Immature natural killer cell (primary cell): ENCODE measurements around the gene DFFB. TPM values are rescaled to one million over a fixed set of nuclear protein-coding genes. Genes with fewer than 3 reads are reported as not detected.
"Not testable (repeated sequence)": the region's sequence is repeated elsewhere in the genome, so short reads cannot be mapped to it uniquely, and the experiment has no call there.

Experiments used
- DNase-seq, 3 donors: peaks; one replicate each; pipeline ENCODE4 v3.0.0; 2022; ENCODE audit warnings: mixed read lengths in 1 of 3
- H3K27ac Mint-ChIP-seq, 6 donors: one replicate each; pipeline ENCODE4 v1.8.0; 2020; ENCODE audit warnings: mixed read lengths in 6 of 6, mild to moderate bottlenecking in 5 of 6, inconsistent platforms in 4 of 6, moderate library complexity in 3 of 6
- H3K27me3 Mint-ChIP-seq, 3 donors: one replicate each; pipeline ENCODE4 v1.8.0; 2020 to 2021; ENCODE audit warnings: low read depth in 3 of 3, mild to moderate bottlenecking in 3 of 3, mixed read lengths in 3 of 3, moderate library complexity in 3 of 3, inconsistent platforms in 1 of 3
- H3K36me3 Mint-ChIP-seq, 3 donors: one replicate each; pipeline ENCODE4 v1.8.0; 2020; ENCODE audit warnings: mixed read lengths in 3 of 3, inconsistent platforms in 2 of 3, mild to moderate bottlenecking in 2 of 3
- H3K4me1 Mint-ChIP-seq, 2 donors: one replicate each; pipeline ENCODE4 v1.8.0; 2020; ENCODE audit warnings: inconsistent platforms in 2 of 2, mild to moderate bottlenecking in 2 of 2, mixed read lengths in 2 of 2, moderate library complexity in 1 of 2
- H3K4me3 Mint-ChIP-seq, 5 donors: one replicate each; pipeline ENCODE4 v1.8.0; 2020; ENCODE audit warnings: mild to moderate bottlenecking in 5 of 5, mixed read lengths in 5 of 5, inconsistent platforms in 3 of 5, moderate library complexity in 3 of 5
- H3K9me3 Mint-ChIP-seq, 6 donors: one replicate each; pipeline ENCODE4 v1.8.0; 2020; ENCODE audit warnings: mild to moderate bottlenecking in 6 of 6, mixed read lengths in 6 of 6, inconsistent platforms in 4 of 6, moderate library complexity in 3 of 6
- polyA plus RNA-seq, 3 donors: library from polyadenylated mRNA; unstranded; fragments of 300-500 nt; fragmentation: Illumina TruSeq; gene quantifications; one replicate each; pipeline ENCODE4 v1.2.3, GENCODE V29; 2021

Gene DFFB, protein sequence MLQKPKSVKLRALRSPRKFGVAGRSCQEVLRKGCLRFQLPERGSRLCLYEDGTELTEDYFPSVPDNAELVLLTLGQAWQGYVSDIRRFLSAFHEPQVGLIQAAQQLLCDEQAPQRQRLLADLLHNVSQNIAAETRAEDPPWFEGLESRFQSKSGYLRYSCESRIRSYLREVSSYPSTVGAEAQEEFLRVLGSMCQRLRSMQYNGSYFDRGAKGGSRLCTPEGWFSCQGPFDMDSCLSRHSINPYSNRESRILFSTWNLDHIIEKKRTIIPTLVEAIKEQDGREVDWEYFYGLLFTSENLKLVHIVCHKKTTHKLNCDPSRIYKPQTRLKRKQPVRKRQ
- 10 to 100 TPM in 2 of 3 donors, 1 to 10 TPM in 1; 8.3 to 25.6 (median 11.9) TPM for polyA plus RNA-seq

- peak within 1 kb of the TSS; percentile 80 to 94 (median 92) for H3K27ac Mint-ChIP-seq
- H3K4me1 Mint-ChIP-seq = peaks cover 31 to 48% of the 10 kb centered on the region in 2 donors
- H3K9me3 Mint-ChIP-seq = no peaks in the 10 kb centered on the region
- H3K4me3 Mint-ChIP-seq = peak within 1 kb of the TSS; percentile 90 to 96 (median 96)
- DNase-seq = peak; percentile 95 to 97 (median 95)
- no peaks in the 10 kb centered on the region for H3K36me3 Mint-ChIP-seq
- peaks cover 0 to 12% (median 0%) of the 10 kb centered on the region in 3 donors for H3K27me3 Mint-ChIP-seq
Observed at GRCh38 chr1:3856923-3857790, at the start of gene DFFB, which contains the start of gene CEP104. DFFB (plus strand) TSS chr1:3857476; CDS start chr1:3857604, 128 bp downstream. CEP104 (minus strand) TSS chr1:3857211; CDS start chr1:3852407, 4,804 bp downstream.

- Mint-ChIP-seq H3K4me1 (peaks cover 4 to 8% of the 10 kb centered on the region in 2 donors), H3K9me3 (no peaks in the 10 kb centered on the region), H3K36me3 (no peaks in the 10 kb centered on the region), H3K27me3 (peaks cover 3 to 19% (median 10%) of the 10 kb centered on the region in 3 donors), H3K4me3 (no peak overlapping the region), H3K27ac (peak overlapping the region in 1 of 6 donors; percentile 57)
- DNase-seq = no peak
Observed at GRCh38 chr1:3807769-3808168, 49.5 kb upstream of the DFFB start.

- peaks cover 3 to 12% (median 7%) of the 10 kb centered on the region in 3 donors for H3K27me3 Mint-ChIP-seq
- H3K4me1 Mint-ChIP-seq = peaks cover 4 to 8% of the 10 kb centered on the region in 2 donors
- H3K27ac Mint-ChIP-seq = peak overlapping the region in 5 of 6 donors; percentile 49 to 95 (median 82)
- H3K36me3 Mint-ChIP-seq = peaks cover 0 to under 1% (median 0%) of the 10 kb centered on the region in 3 donors
- no peak for DNase-seq
- no peaks in the 10 kb centered on the region for H3K9me3 Mint-ChIP-seq
- H3K4me3 Mint-ChIP-seq = peak overlapping the region in 1 of 5 donors; percentile 75
Observed at GRCh38 chr1:3809680-3810079, 47.6 kb upstream of the DFFB start.

DNA sequence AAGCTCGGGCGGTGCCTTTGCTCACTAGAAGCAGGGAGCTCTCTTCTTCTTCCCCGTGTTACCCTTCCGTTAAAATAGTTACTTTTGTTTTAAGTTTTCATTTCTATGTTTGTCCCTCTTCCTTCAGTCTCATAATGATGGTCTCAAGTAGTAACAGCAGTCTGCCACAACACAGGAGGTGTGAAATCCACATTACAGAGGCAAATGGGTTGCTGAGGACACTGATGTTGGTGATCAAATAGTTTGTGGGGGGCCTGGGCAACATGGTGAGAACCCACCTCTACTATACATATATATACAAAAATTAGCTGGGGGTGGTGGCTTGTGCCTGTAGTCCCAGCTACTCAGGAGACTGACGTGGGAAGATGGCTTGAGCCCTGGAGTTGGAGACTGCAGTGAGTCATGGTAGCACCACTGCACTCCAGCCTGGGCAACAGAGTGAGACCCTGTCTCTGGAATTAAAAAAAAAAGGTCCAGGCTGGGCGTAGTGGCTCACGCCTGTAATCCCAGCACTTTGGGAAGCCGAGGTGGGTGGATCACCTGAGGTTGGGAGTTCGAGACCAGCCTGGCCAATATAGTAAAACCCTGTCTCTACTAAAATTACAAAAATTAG lies 47.0 kb upstream of the DFFB start:
- peak overlapping the region in 5 of 6 donors; percentile 49 to 95 (median 82) for H3K27ac Mint-ChIP-seq
- DNase-seq = peak; percentile 45 to 65 (median 52)
- not testable (repeated sequence) for H3K36me3 Mint-ChIP-seq, H3K4me1 Mint-ChIP-seq, H3K27me3 Mint-ChIP-seq, H3K9me3 Mint-ChIP-seq
- H3K4me3 Mint-ChIP-seq = peak overlapping the region in 4 of 5 donors; percentile 24 to 75 (median 47)

DNA sequence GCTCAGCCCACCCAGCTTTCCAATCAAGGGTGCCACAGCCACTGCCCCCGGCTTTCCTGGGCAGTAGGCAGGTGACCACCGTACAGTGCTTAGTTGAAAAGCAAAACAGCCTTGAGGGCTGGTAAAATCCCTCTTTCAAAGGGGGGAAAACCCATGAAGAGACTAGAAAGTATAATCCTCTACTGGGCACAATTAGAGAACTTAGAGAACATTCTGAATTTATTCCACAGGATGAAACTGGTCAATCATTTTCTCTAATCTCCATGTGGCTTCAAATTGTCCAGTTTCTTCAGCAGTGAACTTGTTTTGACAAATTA lies 45.7 kb upstream of the DFFB start:
- peaks cover 4 to 8% of the 10 kb centered on the region in 2 donors for H3K4me1 Mint-ChIP-seq
- H3K27me3 Mint-ChIP-seq = peaks cover 3 to 7% (median 4%) of the 10 kb centered on the region in 3 donors
- no peak overlapping the region for H3K4me3 Mint-ChIP-seq
- no peak for DNase-seq
- peak overlapping the region in 3 of 6 donors; percentile 34 to 51 (median 44) for H3K27ac Mint-ChIP-seq
- no peaks in the 10 kb centered on the region for H3K9me3 Mint-ChIP-seq
- peaks cover 0 to 12% (median 4%) of the 10 kb centered on the region in 3 donors for H3K36me3 Mint-ChIP-seq

DNA sequence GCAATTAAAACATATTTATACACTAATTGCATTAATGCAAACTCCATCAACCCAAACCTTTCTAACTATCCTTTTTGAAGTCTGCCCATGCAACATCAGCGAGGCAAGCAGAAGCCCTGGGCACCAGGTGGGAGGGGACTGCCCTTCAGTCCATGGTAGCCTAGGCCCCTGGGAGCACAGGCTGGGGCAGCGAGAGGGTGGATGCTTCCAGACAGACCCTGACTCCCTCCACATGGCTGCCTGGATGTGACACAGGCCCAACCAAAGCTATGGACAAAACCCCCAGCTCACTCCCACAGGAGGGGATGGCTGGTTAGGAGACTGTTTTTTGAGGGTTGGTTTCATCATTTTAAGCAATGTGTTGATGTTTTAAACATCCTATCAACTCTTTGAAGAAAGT lies 43.2 kb upstream of the DFFB start:
- peaks cover 4 to 12% (median 4%) of the 10 kb centered on the region in 3 donors for H3K36me3 Mint-ChIP-seq
- H3K4me3 Mint-ChIP-seq = no peak overlapping the region
- no peaks in the 10 kb centered on the region for H3K9me3 Mint-ChIP-seq
- peaks cover 0 to 8% (median 5%) of the 10 kb centered on the region in 3 donors for H3K27me3 Mint-ChIP-seq
- H3K27ac Mint-ChIP-seq = no peak overlapping the region
- H3K4me1 Mint-ChIP-seq = peaks cover 4 to 8% of the 10 kb centered on the region in 2 donors
- DNase-seq = no peak

- Mint-ChIP-seq H3K27me3 (peaks cover 0 to 8% (median 5%) of the 10 kb centered on the region in 3 donors), H3K4me1 (peaks cover 3 to 5% of the 10 kb centered on the region in 2 donors), H3K9me3 (no peaks in the 10 kb centered on the region), H3K36me3 (peaks cover 5 to 17% (median 8%) of the 10 kb centered on the region in 3 donors), H3K4me3 (no peak overlapping the region), H3K27ac (no peak overlapping the region)
- DNase-seq = no peak
Observed at GRCh38 chr1:3814771-3815561, 42.3 kb upstream of the DFFB start.

DNA sequence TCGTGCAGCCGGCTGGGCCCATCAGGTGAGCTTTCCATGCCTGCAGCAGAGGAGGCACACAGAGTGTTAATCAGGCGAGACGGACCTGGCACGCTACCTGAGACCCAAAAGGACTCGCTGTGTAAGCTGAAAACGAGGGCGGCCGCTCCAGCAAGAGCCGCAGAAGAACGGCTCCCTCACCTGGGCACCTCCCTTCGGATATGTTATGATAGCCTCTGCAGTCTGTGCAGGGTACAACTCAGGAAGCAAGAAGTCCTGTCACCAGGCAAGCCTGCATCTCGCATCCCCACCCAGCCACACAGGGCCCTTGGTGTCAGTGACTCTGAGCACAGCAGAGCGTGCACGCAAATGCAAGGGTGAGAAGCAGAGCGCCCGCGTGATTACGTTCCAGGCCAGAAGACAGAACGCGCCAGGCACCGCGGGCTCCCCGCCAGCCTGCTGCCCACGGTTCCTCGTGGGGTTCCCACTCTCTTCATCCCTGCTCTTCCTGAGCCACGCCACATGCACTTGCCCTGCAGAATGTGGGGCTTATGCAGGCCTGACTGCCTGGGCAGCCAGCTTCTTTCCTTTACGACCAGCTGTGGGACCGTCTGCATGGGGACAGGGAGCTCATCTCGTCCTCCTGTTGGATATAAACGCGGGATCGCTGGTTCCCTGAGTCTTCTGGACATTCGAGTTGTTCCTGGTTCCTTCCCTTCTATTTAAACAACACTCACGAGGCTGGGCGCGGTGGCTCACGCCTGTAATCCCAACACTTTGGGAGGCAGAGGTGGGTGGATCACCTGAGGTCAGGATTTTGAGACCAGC lies 40.7 kb upstream of the DFFB start:
- peaks cover 0 to 8% (median 4%) of the 10 kb centered on the region in 3 donors for H3K27me3 Mint-ChIP-seq
- H3K36me3 Mint-ChIP-seq = peaks cover 8 to 28% (median 10%) of the 10 kb centered on the region in 3 donors
- no peaks in the 10 kb centered on the region for H3K4me1 Mint-ChIP-seq
- no peak overlapping the region for H3K4me3 Mint-ChIP-seq
- no peak for DNase-seq
- no peak overlapping the region for H3K27ac Mint-ChIP-seq
- H3K9me3 Mint-ChIP-seq = peaks cover 0 to 1% (median 0%) of the 10 kb centered on the region in 6 donors

- no peaks in the 10 kb centered on the region for H3K4me1 Mint-ChIP-seq
- no peak overlapping the region for H3K4me3 Mint-ChIP-seq
- H3K9me3 Mint-ChIP-seq = peaks cover 0 to 1% (median 0%) of the 10 kb centered on the region in 6 donors
- no peak overlapping the region for H3K27ac Mint-ChIP-seq
- peaks cover 12 to 35% (median 14%) of the 10 kb centered on the region in 3 donors for H3K36me3 Mint-ChIP-seq
- H3K27me3 Mint-ChIP-seq = peaks cover 0 to 8% (median 4%) of the 10 kb centered on the region in 3 donors
- no peak for DNase-seq
Observed at GRCh38 chr1:3817138-3817740, 40.0 kb upstream of the DFFB start.

- Mint-ChIP-seq H3K4me1 (no peaks in the 10 kb centered on the region), H3K9me3 (peaks cover 0 to 1% (median 0%) of the 10 kb centered on the region in 6 donors), H3K27me3 (peaks cover 0 to 8% (median 4%) of the 10 kb centered on the region in 3 donors), H3K27ac (no peak overlapping the region), H3K4me3 (no peak overlapping the region), H3K36me3 (peaks cover 12 to 39% (median 14%) of the 10 kb centered on the region in 3 donors)
- no peak for DNase-seq
Observed at GRCh38 chr1:3817821-3818597, 39.3 kb upstream of the DFFB start.

DNA sequence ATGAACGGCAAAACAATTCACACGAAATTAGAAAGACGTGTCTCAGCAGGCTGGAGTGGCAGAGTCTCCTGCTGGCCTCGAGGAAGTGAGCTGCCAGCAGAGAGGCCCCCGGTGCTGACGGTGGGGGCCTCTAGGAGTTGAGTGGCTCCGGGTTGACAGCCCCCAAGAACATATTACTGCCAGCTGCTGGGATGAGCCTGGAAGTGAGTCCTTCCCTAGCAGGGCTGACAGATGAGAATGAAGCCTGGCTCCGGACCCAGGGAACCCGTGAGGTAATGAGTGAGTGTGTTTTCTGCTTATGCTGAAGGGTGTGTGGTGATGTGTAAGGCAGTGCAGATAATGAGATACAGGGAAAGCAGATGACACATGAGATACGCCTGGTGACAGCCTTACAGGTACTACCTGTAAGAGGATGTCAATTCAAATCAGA lies 37.5 kb upstream of the DFFB start:
- H3K36me3 Mint-ChIP-seq = peaks cover 12 to 48% (median 14%) of the 10 kb centered on the region in 3 donors
- peak overlapping the region in 1 of 6 donors; percentile 33 for H3K27ac Mint-ChIP-seq
- no peak for DNase-seq
- peaks cover 0 to 8% (median 4%) of the 10 kb centered on the region in 3 donors for H3K27me3 Mint-ChIP-seq
- no peaks in the 10 kb centered on the region for H3K4me1 Mint-ChIP-seq
- H3K9me3 Mint-ChIP-seq = peaks cover 0 to 1% (median 0%) of the 10 kb centered on the region in 6 donors
- no peak overlapping the region for H3K4me3 Mint-ChIP-seq
